Measurements from ENCODE around the gene ARID3C. TPM values are rescaled to one million over a fixed set of nuclear protein-coding genes. Genes with fewer than 3 reads are reported as not detected.

Gene ARID3C
- polyA plus RNA-seq, 1 of the 3 experiments (the other 2 are of a cell fraction), result 0.08 TPM

DNA sequence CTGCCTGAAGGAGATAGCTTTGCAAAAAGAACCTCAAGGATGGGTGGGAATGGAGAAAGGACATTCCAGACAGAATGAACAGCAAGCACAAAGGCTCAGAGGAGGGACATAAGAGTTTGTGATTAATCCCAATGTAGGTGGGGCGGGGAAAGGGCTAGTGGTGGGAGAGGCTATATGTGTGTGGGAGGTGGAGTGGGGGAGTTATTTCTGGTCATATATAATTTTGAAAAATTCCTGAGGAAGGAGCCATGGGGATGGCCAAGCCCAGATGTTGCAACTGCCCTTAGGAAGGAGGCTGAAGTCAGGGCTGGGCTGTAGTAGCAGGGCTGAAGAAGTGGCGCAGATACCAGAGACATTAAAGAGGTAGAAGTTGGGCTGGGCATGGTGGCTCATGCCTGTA, 47.0 kb upstream of the ARID3C start:
- H3K9me3 ChIP-seq, result no peaks in the 10 kb centered on the region
- H3K4me2 ChIP-seq, result no peak overlapping the region
- no peaks in the 10 kb centered on the region for H3K27me3 ChIP-seq (ENCODE audit: insufficient read depth)
- H3K27ac ChIP-seq (ENCODE audit: low read depth in 2 of 2, low read length in 1 of 2), result no peak overlapping the region
- no peaks in the 10 kb centered on the region for H3K79me2 ChIP-seq (ENCODE audit: insufficient read depth)
- TF ChIP-seq GABPA (IDR thresholded peaks at IDR 0.05; ENCODE audit: low read depth) (no peak), EZH2phosphoT487 (IDR thresholded peaks at IDR 0.05; ENCODE audit: borderline replicate concordance, low read depth) (no peak), FOXJ3 (CRISPR knock-in tag; IDR thresholded peaks at IDR 0.05) (no peak), RAD21 (IDR thresholded peaks at IDR 0.05; ENCODE audit: low read length) (no peak), TAF1 (IDR thresholded peaks at IDR 0.05; ENCODE audit: borderline replicate concordance, low read depth, low read length) (no peak), POLR2AphosphoS5 (IDR thresholded peaks at IDR 0.05; ENCODE audit: low read depth, low read length) (no peak), SMC3 (IDR thresholded peaks at IDR 0.05; ENCODE audit: low read depth, low read length) (no peak), NRF1 (IDR thresholded peaks at IDR 0.05; ENCODE audit: low read depth, low read length) (no peak), FOXM1 (IDR thresholded peaks at IDR 0.05; ENCODE audit: low read depth) (no peak), GATA2 (CRISPR knock-in tag; IDR thresholded peaks at IDR 0.05) (no peak), YY1 (IDR thresholded peaks at IDR 0.05; ENCODE audit: low read depth) (no peak)
- TF ChIP-seq, protein P1, sequence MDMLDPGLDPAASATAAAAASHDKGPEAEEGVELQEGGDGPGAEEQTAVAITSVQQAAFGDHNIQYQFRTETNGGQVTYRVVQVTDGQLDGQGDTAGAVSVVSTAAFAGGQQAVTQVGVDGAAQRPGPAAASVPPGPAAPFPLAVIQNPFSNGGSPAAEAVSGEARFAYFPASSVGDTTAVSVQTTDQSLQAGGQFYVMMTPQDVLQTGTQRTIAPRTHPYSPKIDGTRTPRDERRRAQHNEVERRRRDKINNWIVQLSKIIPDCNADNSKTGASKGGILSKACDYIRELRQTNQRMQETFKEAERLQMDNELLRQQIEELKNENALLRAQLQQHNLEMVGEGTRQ (IDR thresholded peaks at IDR 0.05; ENCODE audit: borderline replicate concordance, low read depth, low read length), result no peak
- TF ChIP-seq, protein P2, sequence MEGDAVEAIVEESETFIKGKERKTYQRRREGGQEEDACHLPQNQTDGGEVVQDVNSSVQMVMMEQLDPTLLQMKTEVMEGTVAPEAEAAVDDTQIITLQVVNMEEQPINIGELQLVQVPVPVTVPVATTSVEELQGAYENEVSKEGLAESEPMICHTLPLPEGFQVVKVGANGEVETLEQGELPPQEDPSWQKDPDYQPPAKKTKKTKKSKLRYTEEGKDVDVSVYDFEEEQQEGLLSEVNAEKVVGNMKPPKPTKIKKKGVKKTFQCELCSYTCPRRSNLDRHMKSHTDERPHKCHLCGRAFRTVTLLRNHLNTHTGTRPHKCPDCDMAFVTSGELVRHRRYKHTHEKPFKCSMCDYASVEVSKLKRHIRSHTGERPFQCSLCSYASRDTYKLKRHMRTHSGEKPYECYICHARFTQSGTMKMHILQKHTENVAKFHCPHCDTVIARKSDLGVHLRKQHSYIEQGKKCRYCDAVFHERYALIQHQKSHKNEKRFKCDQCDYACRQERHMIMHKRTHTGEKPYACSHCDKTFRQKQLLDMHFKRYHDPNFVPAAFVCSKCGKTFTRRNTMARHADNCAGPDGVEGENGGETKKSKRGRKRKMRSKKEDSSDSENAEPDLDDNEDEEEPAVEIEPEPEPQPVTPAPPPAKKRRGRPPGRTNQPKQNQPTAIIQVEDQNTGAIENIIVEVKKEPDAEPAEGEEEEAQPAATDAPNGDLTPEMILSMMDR (IDR thresholded peaks at IDR 0.05), result no peak
- TF ChIP-seq, protein P3, sequence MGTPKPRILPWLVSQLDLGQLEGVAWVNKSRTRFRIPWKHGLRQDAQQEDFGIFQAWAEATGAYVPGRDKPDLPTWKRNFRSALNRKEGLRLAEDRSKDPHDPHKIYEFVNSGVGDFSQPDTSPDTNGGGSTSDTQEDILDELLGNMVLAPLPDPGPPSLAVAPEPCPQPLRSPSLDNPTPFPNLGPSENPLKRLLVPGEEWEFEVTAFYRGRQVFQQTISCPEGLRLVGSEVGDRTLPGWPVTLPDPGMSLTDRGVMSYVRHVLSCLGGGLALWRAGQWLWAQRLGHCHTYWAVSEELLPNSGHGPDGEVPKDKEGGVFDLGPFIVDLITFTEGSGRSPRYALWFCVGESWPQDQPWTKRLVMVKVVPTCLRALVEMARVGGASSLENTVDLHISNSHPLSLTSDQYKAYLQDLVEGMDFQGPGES (IDR thresholded peaks at IDR 0.05; ENCODE audit: low read depth, low read length), result no peak
- TF ChIP-seq, protein P4, sequence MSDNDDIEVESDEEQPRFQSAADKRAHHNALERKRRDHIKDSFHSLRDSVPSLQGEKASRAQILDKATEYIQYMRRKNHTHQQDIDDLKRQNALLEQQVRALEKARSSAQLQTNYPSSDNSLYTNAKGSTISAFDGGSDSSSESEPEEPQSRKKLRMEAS (IDR thresholded peaks at IDR 0.05; ENCODE audit: low read depth), result no peak
- 94% methylated on average over 2 of the region's 2 CpGs for WGBS (ENCODE audit: low lambda C conversion rate)
- ChIA-PET POLR2A (no interaction called here), CTCF (interaction anchor here (0.7 to 5.7 kb wide), 13 partner anchors 10 to 193 kb away, joined by 3 to 57 read pairs (median 5); partner anchors contain the start of genes CCL19 and GALT)
- no peaks in the 10 kb centered on the region for H4K20me1 ChIP-seq (ENCODE audit: insufficient read depth)
- H3K9me2 ChIP-seq, result no peaks in the 10 kb centered on the region
- no peak overlapping the region for H3K4me3 ChIP-seq (ENCODE audit: low read depth in 2 of 2, low read length in 1 of 2)
- H3K9ac ChIP-seq, result no peak overlapping the region
- H2AFZ ChIP-seq (ENCODE audit: low read depth), result no peak overlapping the region
- no peak for DNase-seq
- no peaks in the 10 kb centered on the region for H3K4me1 ChIP-seq (ENCODE audit: control insufficient read depth in 1 of 2, insufficient read depth in 2 of 2, low read depth in 1 of 2, low read length in 1 of 2)
- H3K36me3 ChIP-seq (replicated peaks in 1 of 2; ENCODE audit: control insufficient read depth in 1 of 2, insufficient read depth in 2 of 2, low read length in 1 of 2), result no peaks in the 10 kb centered on the region
- no peaks in the 10 kb centered on the region for H3F3A ChIP-seq (replicated peaks; ENCODE audit: insufficient read depth)
